ES-I3 (cell line): ENCODE data around the gene ANKRD2.
"Not testable (repeated sequence)": the region's sequence is repeated elsewhere in the genome, so short reads cannot be mapped to it uniquely, and the experiment has no call there.

Experiments
- H3K36me3 ChIP-seq: 2 replicates; pipeline ENCODE4 v1.6.1; 2013; ENCODE audit warnings: mild to moderate bottlenecking, low read length, control low read depth, moderate library complexity; ENCODE audit not compliant: insufficient read depth
- H3K4me1 ChIP-seq: 2 replicates; pipeline ENCODE4 v1.6.1; 2013; ENCODE audit warnings: mild to moderate bottlenecking, control low read depth, low read length; ENCODE audit not compliant: insufficient read depth
- H3K9ac ChIP-seq: 2 replicates; pipeline ENCODE4 v1.6.1; 2013; ENCODE audit warnings: low read depth, mild to moderate bottlenecking, low read length, moderate library complexity
- H3K9me3 ChIP-seq: 2 replicates; pipeline ENCODE4 v1.6.1; 2013; ENCODE audit warnings: mild to moderate bottlenecking, low read length, moderate library complexity; ENCODE audit not compliant: control insufficient read depth, insufficient read depth

ANKRD2 gene

DNA sequence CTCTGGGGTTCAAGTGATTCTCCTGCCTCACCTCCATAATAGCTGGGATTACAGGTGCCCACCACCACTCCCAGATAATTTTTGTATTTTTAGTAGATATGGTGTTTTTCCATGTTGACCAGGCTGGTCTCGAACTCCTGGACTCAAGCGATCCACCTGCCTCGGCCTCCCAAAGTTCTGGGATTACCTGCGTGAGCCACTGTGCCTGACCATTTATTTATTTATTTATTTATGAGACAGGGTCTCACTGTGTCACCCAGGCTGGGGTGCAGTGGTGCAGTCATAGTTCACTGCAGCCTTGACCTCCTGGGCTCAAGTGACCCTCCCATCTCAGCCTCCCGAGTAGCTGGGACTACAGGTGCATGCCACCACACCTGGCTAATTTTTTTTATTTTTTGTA lies 18.2 kb upstream of the ANKRD2 start:
- peaks cover 21% of the 10 kb centered on the region for H3K4me1 ChIP-seq
- H3K36me3 ChIP-seq, H3K9me3 ChIP-seq, H3K9ac ChIP-seq: not testable (repeated sequence)

DNA sequence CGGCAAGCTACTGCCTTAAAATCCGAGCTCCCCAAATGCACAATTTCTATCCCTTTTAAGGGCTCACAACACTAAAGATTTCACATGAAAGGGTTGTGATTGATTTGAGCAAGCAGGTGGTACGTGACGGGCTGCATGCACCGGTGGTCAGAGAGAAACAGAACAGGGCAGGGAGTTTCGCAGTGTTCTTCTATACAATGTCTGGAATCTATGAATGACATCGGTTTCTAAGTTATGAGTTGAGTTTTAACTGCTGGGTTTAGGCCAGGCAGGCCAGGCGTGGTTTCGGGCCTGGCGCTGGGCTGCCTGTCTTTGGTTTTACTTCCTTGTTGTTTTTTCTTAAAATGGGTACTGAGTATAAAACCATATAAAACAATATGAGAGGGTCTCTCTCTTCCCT lies 17.0 kb upstream of the ANKRD2 start:
- H3K9me3 ChIP-seq, H3K9ac ChIP-seq, H3K4me1 ChIP-seq, H3K36me3 ChIP-seq: not testable (repeated sequence)

DNA sequence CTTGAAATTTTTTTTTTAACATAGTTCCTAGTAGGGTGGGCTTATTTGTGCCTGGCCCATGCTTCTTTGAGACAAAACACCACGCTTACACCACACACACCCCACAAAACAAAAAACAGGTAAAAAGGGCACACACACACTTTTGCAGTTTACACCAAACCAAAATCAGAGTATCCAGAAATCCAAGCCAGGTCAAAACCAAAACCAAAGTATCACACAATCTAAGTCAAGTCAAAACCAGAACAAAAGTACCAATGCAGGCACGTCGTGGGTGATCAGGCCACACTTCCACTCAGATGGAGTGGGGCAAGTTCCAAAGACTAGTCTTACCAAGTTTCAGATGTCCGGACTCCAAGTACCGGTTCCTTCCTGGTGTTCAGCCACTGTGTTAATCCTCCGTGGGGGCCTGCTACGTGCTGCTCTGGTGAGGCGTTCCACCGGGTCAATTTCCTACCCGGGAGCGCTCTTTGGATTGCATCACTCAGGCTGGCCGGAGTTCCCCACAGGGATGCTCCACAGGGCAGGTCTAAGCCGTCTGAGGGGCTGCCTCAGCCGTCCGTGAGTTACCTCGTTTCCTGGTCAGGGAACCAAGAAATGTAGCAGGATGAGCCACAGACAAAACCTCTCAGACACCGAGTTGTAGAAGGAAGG lies 11.7 kb upstream of the ANKRD2 start:
- not testable (repeated sequence) for H3K9ac ChIP-seq, H3K4me1 ChIP-seq, H3K9me3 ChIP-seq, H3K36me3 ChIP-seq

DNA sequence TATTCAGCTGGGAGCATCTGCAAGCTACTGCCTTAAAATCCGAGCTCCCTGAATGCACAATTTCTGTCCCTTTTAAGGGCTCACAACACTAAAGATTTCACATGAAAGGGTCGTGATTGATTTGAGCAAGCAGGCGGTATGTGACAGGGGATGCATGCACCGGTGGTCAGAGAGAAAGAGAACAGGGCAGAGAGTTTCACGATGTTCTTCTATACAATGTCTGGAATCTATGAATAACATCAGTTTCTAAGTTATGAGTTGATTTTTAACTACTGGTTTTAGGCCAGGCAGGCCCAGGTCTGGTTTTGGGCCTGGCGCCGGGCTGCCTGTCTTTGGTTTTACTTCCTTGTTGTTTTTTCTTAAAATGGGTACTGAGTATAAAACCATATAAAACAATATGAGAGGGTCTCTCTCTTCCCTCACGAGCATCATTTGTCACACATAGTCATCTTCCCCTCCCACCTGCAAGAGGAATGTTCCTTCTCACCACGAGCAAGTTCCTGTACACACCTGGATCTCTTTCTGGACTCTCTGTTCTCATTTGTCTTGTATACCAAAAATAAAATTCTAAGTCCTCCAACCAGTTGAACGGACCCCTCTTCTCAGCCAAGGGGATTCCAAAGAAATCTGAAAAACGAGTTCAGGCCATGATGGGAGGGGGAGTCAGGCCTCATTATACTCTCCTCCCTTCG lies 11.0 kb upstream of the ANKRD2 start:
- H3K9ac ChIP-seq, H3K4me1 ChIP-seq, H3K9me3 ChIP-seq, H3K36me3 ChIP-seq: not testable (repeated sequence)

DNA sequence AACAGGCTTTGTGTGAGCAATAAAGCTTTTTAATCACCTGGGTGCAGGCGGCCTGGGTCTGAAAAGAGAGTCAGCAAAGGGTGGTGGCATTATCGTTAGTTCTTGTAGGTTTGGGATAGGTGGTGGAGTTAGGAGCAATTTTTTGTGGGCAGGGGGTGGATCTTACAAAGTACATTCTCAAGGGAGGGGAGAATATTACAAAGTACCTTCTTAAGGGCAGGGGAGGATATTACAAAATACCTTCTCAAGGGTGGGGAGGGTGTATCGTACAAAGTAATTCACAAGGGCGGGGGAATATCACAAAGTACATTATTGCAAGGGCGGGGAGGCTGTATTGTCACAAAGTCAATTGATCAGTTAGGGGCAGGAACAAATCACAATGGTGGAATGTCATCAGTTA lies 10.2 kb upstream of the ANKRD2 start:
- H3K9me3 ChIP-seq, H3K4me1 ChIP-seq, H3K36me3 ChIP-seq, H3K9ac ChIP-seq: not testable (repeated sequence)

DNA sequence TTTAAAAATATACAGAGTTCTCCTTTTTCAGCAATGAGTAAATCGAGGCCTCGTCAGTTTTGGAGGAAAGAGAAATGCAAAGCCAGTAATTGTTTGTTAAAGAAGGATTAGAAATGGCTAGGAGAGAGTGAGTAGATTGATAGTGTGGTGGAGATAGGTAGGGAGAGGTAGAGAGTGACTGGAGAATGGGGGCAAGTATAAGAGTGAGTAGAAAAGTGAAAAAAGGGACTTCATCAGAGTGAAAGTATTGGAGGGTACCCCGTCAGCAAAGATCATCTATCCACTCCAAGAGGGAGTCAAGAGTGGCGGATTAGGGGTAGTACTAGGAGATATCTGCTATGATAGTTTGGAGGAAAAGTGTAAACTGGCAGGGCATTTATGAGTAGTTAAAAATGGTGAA lies 9.2 kb upstream of the ANKRD2 start:
- Histone ChIP-seq H3K36me3 (no peaks in the 10 kb centered on the region; the same call in 1 of the 2 replicates), H3K4me1 (no peaks in the 10 kb centered on the region), H3K9ac (no peak overlapping the region), H3K9me3 (no peaks in the 10 kb centered on the region)

DNA sequence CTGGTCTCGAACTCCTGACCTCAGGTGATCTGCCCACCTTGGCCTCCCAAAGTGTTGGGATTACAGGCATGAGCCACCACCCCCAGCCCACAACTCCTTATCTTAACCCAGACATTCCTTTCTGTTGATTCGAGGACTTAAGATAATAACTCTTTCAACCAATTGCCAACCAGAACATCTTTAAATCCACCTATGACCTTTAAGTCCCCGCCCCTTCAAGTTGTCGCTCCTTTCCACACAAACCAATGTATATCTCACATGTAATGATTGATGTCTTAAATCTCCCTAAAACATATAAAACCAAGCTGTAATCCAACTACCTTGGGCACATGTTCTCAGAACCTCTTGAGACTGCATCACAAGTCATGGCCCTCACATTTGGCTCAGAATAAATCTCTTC lies 7.8 kb upstream of the ANKRD2 start:
- H3K36me3 ChIP-seq = no peaks in the 10 kb centered on the region; the same call in 1 of the 2 replicates
- no peak overlapping the region for H3K9ac ChIP-seq

DNA sequence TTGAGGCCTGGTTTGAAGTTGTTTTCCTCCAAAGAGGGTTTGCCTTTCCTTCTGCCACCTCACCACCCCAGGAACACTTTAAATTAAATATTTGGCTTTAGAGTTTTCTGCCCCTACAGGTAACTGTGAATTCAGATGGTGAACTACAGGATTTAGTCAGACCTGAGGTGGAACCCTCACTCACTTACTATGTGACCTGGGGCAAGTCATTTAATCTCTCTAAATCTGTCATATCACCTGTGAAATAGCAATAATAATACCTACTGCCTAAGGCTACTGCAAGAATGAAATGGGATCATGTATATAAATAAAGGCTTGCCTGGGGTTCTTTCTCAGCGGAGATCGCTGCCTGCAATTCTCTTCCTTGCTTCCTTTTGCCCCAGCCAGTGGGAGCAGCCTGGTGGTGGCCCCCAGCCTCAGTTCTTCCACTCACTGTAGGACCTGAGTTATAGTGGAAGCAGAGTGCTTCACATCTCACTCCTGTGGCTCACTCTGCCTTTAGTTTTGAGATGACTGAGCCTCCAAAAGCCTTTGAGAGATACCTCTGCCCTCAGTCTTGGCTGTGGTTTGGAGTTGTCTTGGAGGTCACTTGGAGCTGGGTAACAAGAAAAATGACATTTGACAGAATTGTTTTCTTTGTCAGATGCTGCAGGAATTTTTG lies 6.1 kb upstream of the ANKRD2 start:
- no peaks in the 10 kb centered on the region for H3K9me3 ChIP-seq
- H3K4me1 ChIP-seq = no peaks in the 10 kb centered on the region
- H3K36me3 ChIP-seq = no peaks in the 10 kb centered on the region; the same call in 1 of the 2 replicates
- no peak overlapping the region for H3K9ac ChIP-seq

More for the DNA sequence above, 7.8 kb upstream of the ANKRD2 start:
- H3K9me3 ChIP-seq = no peaks in the 10 kb centered on the region
- no peaks in the 10 kb centered on the region for H3K4me1 ChIP-seq

DNA sequence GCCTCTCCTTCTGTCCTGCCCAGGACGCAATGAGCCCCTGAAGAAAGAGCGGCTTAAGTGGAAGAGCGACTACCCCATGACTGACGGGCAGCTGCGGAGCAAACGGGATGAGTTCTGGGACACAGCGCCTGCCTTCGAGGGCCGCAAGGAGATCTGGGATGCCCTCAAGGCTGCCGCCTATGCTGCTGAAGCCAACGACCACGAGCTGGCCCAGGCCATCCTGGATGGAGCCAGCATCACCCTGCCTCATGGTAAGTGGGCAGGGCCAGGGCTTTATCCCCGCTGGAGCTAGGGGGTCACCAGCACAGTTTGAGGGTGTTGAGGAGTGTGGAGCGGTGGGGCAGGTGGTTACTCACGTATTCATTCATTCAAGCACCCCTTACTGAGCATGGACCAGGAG lies 4.7 kb upstream of the ANKRD2 start:
- peaks cover 5% of the 10 kb centered on the region; the same call in 1 of the 2 replicates for H3K4me1 ChIP-seq

DNA sequence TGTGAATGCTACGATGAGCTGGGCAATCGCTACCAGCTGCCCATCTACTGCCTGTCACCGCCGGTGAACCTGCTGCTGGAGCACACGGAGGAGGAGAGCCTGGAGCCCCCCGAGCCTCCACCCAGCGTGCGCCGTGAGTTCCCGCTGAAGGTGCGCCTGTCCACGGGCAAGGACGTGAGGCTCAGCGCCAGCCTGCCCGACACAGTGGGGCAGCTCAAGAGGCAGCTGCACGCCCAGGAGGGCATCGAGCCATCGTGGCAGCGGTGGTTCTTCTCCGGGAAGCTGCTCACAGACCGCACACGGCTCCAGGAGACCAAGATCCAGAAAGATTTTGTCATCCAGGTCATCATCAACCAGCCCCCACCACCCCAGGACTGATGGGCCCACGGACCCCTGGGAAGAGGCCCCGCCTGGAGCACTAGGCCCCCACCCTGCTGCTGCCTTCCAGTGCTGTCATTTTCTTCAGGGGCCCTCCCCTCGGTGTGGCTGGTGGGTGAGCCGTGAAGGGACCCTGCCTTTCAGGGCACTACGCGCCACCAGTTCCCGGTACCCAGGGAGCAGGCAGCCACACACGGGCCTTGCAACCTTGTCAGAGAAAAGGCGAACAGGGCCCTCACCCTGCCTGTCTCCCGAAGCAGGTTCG lies 2.3 kb upstream of the ANKRD2 start:
- peaks cover 14% of the 10 kb centered on the region for H3K4me1 ChIP-seq
- no peaks in the 10 kb centered on the region for H3K9me3 ChIP-seq
- no peaks in the 10 kb centered on the region for H3K36me3 ChIP-seq
- H3K9ac ChIP-seq = no peak overlapping the region

More for the DNA sequence above, 4.7 kb upstream of the ANKRD2 start:
- Histone ChIP-seq H3K36me3 (no peaks in the 10 kb centered on the region), H3K9ac (no peak overlapping the region), H3K9me3 (no peaks in the 10 kb centered on the region)

DNA sequence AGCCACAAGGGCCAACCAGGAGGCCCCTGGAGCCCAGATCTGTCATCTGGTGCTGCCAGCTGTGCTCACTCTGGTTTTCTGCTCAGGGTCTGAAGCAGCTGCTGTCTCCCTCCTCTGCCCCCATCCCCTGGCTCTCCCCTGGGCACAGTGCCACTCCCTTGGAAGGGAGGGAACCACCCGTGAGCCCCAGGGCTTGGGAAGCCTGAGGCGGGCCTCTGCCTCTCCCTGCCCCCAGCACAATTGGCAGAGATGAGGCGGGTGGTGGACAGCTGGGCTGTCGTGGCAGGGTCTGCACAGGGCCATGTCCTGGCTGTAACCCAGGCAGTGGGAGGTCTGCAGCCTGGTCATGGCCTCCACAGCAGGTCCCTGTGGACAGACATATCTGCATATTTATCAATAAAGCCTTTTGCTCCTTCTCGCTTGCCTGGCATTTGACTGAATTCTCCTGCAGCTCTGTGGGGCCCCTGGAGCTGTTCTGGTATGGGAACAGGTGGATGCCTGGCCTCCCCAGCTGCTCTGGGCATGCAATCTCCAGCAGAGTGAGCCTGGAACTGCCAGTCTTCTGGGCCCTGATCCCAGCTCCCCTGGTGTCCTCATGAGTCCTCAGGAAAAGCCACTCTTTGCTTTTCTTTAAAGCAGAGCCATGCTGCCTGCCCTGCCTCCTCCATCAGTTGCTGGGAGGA lies 1.6 kb upstream of the ANKRD2 start:
- H3K36me3 ChIP-seq = no peaks in the 10 kb centered on the region
- peaks cover 14% of the 10 kb centered on the region for H3K4me1 ChIP-seq
- H3K9ac ChIP-seq = no peak overlapping the region
- H3K9me3 ChIP-seq = no peaks in the 10 kb centered on the region

DNA sequence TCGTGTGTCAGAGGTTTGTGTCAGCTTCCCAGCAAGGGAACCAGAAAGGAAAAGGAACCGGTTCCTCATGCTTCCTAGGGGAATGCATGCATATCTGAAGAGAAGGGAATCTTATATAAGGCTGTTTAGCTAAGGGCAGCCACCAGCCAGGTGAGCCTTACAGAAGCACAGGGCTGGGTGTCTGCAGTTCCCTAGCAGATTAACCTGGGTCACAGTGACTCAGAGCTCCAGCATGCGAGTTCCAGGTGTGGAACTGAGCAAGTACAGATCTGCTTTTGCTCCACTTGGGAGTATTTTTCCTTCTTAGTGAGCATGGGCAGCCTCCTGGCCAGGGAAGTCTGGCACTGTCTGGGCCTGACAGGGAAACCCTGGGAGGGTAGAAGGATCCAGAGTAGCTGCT lies 957 bp upstream of the ANKRD2 start:
- peaks cover 14% of the 10 kb centered on the region for H3K4me1 ChIP-seq
- H3K36me3 ChIP-seq = no peaks in the 10 kb centered on the region
- no peak overlapping the region for H3K9ac ChIP-seq
- H3K9me3 ChIP-seq = no peaks in the 10 kb centered on the region

DNA sequence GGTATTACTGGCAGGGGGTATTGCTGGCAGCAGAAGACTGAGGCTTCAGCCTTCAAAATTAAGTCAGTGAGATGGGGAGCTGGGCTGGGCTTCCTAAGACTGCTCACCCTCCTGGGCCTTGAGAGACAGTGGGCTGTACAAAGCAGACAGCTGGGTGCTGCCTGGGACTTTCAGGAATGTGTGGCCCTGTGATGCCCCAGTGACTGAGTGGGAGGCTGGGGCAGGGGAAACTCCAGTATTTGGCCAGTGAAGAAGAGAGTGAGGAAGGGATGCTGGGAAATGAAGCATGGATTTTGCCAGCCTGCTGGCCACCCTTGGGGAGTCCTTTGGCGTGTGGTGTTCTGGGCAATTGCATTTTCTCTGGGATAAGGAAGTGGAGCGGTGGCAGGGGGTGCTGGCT lies 442 bp downstream of the ANKRD2 start:
- peaks cover 14% of the 10 kb centered on the region for H3K4me1 ChIP-seq
- no peak overlapping the region for H3K9ac ChIP-seq

DNA sequence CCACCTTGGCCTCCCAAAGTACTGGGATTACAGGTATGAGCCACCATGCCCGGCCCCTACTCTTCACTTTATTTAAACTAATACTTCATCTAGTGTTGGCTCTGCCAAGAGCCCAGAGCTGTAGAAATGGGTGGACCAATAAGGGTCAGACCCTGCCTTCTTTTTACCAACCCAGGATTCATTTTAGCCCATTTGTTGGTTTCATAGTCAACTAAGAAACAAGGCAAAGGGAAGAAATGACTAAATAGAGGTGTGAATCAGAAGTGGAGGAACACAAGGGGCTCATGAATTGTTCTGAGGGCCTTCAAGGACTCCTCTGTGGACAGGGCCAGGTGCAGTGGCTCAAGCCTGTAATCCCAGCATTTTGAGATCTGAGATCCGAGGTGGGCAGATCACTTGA lies 1.1 kb downstream of the ANKRD2 start:
- Histone ChIP-seq H3K9me3 (no peaks in the 10 kb centered on the region), H3K36me3 (no peaks in the 10 kb centered on the region), H3K9ac (no peak overlapping the region), H3K4me1 (peaks cover 14% of the 10 kb centered on the region)

More for the DNA sequence above, 442 bp downstream of the ANKRD2 start:
- no peaks in the 10 kb centered on the region for H3K9me3 ChIP-seq
- no peaks in the 10 kb centered on the region for H3K36me3 ChIP-seq
